Measurements from ENCODE around the gene ADCY3.
A peak's percentile ranks its signal among the peaks of the same experiment; 100 is the strongest.

ADCY3 gene

DNA sequence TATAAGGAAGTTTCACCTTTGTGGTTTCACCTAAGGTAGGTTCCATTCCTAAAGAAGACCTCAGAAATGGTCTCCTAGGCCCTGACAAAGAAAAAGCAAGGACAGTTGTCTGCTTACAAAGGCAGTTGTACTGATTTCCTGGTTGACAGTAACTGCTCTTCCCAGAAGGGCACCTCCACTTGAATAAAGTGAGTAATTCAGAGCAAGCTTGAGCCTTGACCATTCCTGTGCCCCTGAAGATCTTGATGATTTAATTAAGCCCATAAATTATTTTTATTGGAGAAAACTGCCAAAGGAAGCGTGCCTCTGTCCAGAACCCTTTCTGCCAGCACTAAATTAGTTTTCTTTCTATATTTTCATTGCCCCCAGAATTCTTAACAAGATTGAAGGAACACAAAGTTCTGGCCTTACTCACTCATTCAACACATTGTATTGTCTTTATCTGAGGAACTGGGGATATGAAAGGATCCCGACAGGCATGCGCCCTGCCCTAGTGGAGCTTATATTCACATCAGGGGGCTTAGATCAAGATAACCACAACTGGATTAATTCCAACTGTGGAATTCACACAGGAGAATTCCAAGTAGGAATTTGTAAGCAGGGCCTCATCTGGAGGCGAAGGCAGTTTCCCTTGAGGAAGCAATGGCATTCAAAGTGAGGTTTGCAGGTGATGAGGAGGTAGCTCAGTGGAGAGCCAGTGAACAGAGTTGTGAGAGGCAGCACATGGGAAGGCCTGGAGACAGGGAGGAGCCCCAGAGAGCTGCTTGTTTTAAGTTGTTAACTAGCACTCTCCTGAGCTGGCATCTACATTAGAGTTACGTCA lies 148.1 kb downstream of the ADCY3 start:
- H3K27me3 Mint-ChIP-seq (ENCODE audit: low read depth) = no peaks in the 10 kb centered on the region
- TF ChIP-seq CTCF (IDR thresholded peaks at IDR 0.05; ENCODE audit: unreplicated experiment in 3 of 3) = no peak
- no peaks in the 10 kb centered on the region for H3K9me3 Mint-ChIP-seq
- H3K4me1 Mint-ChIP-seq = peaks cover 28% of the 10 kb centered on the region
- H3K36me3 Mint-ChIP-seq (ENCODE audit: low read depth) = peaks cover 39% of the 10 kb centered on the region
- no peak overlapping the region for H3K27ac Mint-ChIP-seq
- no peak overlapping the region for H3K4me3 Mint-ChIP-seq

- peaks cover 28% of the 10 kb centered on the region for H3K4me1 Mint-ChIP-seq
- no peak overlapping the region for H3K4me3 Mint-ChIP-seq
- H3K36me3 Mint-ChIP-seq (ENCODE audit: low read depth) = peaks cover 48% of the 10 kb centered on the region
- H3K27me3 Mint-ChIP-seq (ENCODE audit: low read depth) = no peaks in the 10 kb centered on the region
- no peaks in the 10 kb centered on the region for H3K9me3 Mint-ChIP-seq
- peak overlapping the region in 2 of 3 experiments; percentile 40 to 48 for H3K27ac Mint-ChIP-seq
- TF ChIP-seq CTCF (IDR thresholded peaks at IDR 0.05; ENCODE audit: unreplicated experiment in 3 of 3) = no peak
Measured at GRCh38 chr2:24771061-24771460, 149.0 kb downstream of the ADCY3 start.

Data from nephron (organoid).